NT2/D1 (cell line): ENCODE results near the gene AGMO.

Source experiments
- DNase-seq: peaks from one replicate; pipeline ENCODE4 v3.0.0-alpha.2; 2011; ENCODE audit warnings: low read depth, low spot score
- H3K27me3 ChIP-seq: 2 replicates; pipeline ENCODE4 v1.6.0; 2011; ENCODE audit warnings: mild to moderate bottlenecking; ENCODE audit not compliant: insufficient read length, insufficient read depth
- H3K36me3 ChIP-seq: 2 replicates; pipeline ENCODE4 v1.6.1; 2011; ENCODE audit warnings: mild to moderate bottlenecking, low read length, mixed read lengths; ENCODE audit not compliant: insufficient read depth, insufficient read length
- H3K4me1 ChIP-seq: 2 replicates; pipeline ENCODE4 v1.5.1; 2011; ENCODE audit not compliant: insufficient read depth, insufficient read length
- H3K4me3 ChIP-seq: 2 replicates; pipeline ENCODE4 v1.5.1; 2011; ENCODE audit warnings: low read depth; ENCODE audit not compliant: insufficient read length
- H3K9ac ChIP-seq: 2 replicates; pipeline ENCODE4 v1.6.0; 2011; ENCODE audit warnings: low read depth; ENCODE audit not compliant: insufficient read length
- H3K9me3 ChIP-seq: 2 replicates; pipeline ENCODE4 v1.5.1; 2011; ENCODE audit warnings: mild to moderate bottlenecking, low read length; ENCODE audit not compliant: insufficient read depth
- SUZ12 ChIP-seq: IDR thresholded peaks from 2 replicates; pipeline ENCODE4 v1.6.1; 2011; ENCODE audit not compliant: insufficient read length, insufficient read depth; ENCODE audit errors: extremely low read depth
- YY1 ChIP-seq: IDR thresholded peaks from 2 replicates; pipeline ENCODE4 v1.6.1; 2011; ENCODE audit not compliant: insufficient read length, insufficient read depth
- ZNF274 ChIP-seq: IDR thresholded peaks from 2 replicates; pipeline ENCODE4 v1.6.1; 2011; ENCODE audit warnings: mild to moderate bottlenecking, low read depth, low read length

Gene AGMO

DNA sequence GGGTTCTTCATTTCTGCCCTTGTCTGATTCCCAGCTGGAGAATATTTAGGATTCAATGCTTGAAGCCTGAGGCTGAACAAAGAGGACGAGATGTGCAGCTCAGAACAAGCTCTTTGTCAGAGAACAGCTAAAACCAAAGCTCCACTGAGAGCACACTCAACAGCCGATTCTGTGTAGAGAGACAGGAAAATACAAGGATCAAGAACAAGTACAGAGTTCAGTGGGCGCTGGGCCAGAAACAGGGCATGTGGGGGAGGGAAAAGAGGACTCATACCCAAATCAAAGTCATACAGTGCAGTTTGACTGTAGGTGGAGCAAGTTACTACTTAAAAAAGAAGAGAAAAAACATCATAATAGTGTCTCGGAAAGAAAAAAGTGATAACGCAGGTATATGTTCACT, at the start of gene AGMO:
Gene AGMO, minus strand, starts transcription at position 181 of the 400 bp plus-strand sequence.
- TF ChIP-seq SUZ12 (no peak), YY1 (no peak), ZNF274 (no peak)
- no peaks in the 10 kb centered on the region for H3K4me1 ChIP-seq
- DNase-seq: no peak
- H3K27me3 ChIP-seq: no peaks in the 10 kb centered on the region
- H3K36me3 ChIP-seq: no peaks in the 10 kb centered on the region
- H3K9ac ChIP-seq: no peak within 1 kb of the TSS
- H3K9me3 ChIP-seq: no peaks in the 10 kb centered on the region
- H3K4me3 ChIP-seq: no peak within 1 kb of the TSS

DNA sequence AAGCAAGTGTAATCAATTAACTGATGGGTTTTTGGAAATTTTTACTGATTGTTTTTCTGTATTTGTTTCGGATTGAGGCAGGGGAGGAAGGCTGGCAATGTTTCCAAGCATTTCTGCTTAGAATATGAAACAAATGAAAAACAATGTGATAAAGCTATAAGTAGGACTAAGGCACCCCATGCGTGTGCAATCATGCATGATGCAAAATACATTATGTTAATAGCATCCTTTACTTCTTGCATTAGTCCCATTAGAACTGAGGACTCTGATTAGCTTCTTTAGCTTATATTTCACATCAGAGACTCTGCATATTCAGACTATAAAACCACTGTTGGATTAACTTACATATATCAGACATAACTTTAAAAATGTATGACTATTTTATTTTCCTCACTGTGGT, 48.7 kb upstream of the AGMO start:
- H3K9me3 ChIP-seq: no peaks in the 10 kb centered on the region
- H3K4me1 ChIP-seq: no peaks in the 10 kb centered on the region
- no peaks in the 10 kb centered on the region for H3K36me3 ChIP-seq
- TF ChIP-seq ZNF274 (no peak), YY1 (no peak), SUZ12 (no peak)
- H3K27me3 ChIP-seq: no peaks in the 10 kb centered on the region
- DNase-seq: no peak
- no peak overlapping the region for H3K4me3 ChIP-seq
- H3K9ac ChIP-seq: no peak overlapping the region

DNA sequence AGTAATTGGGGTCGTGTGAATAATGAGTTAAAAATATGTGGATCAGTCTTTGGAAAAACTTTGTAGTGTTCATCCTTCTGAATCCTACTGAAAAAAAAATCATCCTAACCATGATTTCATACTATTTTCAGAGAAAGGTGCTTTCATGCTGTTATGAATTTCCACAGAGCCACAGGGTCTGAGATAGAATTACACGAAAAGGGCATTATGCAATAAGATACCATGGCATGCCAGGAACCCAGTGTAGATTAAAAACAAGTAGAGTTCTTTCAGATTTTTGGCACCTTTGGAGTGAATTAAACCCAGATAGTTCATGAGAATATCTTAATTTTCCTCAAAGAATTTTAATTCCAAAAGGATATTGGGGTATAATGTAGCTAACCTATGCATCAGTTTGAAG, 47.5 kb upstream of the AGMO start:
- TF ChIP-seq SUZ12: no peak
- no peak for TF ChIP-seq YY1
- no peak for TF ChIP-seq ZNF274
- H3K27me3 ChIP-seq: no peaks in the 10 kb centered on the region
- H3K36me3 ChIP-seq: no peaks in the 10 kb centered on the region
- H3K9ac ChIP-seq: no peak overlapping the region
- H3K9me3 ChIP-seq: no peaks in the 10 kb centered on the region
- H3K4me1 ChIP-seq: no peaks in the 10 kb centered on the region
- DNase-seq: no peak
- no peak overlapping the region for H3K4me3 ChIP-seq

DNA sequence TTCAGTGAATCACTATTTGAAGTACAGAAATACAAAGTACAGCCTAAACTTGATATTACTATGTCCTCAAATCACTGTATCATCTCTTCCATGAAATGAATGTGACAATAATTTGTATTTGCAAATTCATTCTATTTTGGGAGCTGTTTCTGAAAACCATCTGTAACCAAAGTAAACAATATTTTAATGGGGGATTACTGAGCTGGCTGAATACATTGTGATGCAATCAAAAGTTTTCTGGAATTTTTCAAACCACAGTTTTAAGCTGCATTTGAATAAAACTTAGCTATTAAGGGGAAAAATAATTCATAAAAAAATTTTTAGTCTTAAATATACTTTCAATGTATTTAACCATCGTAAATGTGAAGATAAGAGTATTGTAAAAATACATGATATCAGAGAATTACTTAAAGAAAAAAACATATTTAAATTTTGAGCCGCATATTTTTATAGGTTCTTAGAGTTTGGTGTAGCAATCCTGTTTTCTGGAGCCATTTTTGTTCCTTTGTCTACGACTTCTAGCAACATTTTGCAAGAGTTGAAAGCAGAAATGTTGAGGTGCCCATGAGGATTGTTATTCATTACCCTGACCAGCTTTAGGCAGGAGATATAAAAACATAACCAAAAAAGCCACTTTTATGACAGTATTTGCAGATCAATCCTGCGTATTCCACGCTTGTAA, 45.9 kb upstream of the AGMO start:
- no peak for DNase-seq

DNA sequence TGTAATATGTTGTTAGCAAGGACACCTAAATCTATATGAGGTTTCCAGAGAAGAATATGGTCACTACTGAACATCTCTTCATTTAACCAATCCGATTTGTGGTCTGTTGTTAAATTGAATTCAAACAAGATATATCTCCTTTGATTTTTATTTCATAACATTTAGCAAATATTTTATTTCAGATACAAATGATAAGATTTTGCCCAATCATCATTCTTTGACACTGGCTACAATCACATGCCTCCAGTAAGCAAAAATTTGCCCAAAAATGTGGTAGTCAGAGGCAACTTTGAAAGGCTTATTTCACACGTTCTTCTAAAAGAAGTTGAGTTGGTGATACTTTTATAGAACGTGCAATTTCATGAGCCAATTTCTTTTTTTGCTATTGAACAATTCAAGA, 44.7 kb upstream of the AGMO start:
- Histone ChIP-seq H3K27me3 (no peaks in the 10 kb centered on the region), H3K4me3 (no peak overlapping the region), H3K36me3 (no peaks in the 10 kb centered on the region), H3K9me3 (no peaks in the 10 kb centered on the region), H3K4me1 (no peaks in the 10 kb centered on the region), H3K9ac (no peak overlapping the region)
- DNase-seq: no peak
- TF ChIP-seq YY1 (no peak), SUZ12 (no peak), ZNF274 (no peak)

More for the DNA sequence above, 45.9 kb upstream of the AGMO start:
- no peaks in the 10 kb centered on the region for H3K9me3 ChIP-seq
- H3K9ac ChIP-seq: no peak overlapping the region
- no peaks in the 10 kb centered on the region for H3K4me1 ChIP-seq
- H3K4me3 ChIP-seq: no peak overlapping the region
- no peaks in the 10 kb centered on the region for H3K27me3 ChIP-seq
- no peak for TF ChIP-seq ZNF274
- no peak for TF ChIP-seq YY1
- no peak for TF ChIP-seq SUZ12
- H3K36me3 ChIP-seq: no peaks in the 10 kb centered on the region

DNA sequence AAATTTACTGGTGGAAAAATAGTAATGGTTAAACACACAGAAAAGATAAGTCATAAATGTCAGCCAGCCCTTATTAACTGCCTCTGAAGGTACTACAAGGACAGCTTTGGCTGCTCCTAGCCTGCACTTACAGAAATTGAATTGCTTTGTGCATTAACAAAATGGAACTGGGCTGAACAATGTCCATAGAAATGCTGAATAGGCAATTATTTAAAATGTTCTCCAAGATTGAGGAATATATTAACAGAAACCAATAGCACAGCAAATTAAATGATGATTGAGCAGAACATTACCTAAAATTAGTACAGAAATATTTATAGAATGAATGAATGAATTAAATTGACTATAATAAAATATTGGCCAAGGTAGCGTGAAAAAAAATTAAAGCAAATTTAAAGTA, 42.4 kb upstream of the AGMO start:
- Histone ChIP-seq H3K4me1 (no peaks in the 10 kb centered on the region), H3K9ac (no peak overlapping the region), H3K36me3 (no peaks in the 10 kb centered on the region), H3K27me3 (no peaks in the 10 kb centered on the region), H3K4me3 (no peak overlapping the region), H3K9me3 (peaks cover 13% of the 10 kb centered on the region; the same call in 1 of the 2 replicates)
- TF ChIP-seq ZNF274: no peak
- TF ChIP-seq YY1: no peak
- no peak for TF ChIP-seq SUZ12
- DNase-seq: no peak

DNA sequence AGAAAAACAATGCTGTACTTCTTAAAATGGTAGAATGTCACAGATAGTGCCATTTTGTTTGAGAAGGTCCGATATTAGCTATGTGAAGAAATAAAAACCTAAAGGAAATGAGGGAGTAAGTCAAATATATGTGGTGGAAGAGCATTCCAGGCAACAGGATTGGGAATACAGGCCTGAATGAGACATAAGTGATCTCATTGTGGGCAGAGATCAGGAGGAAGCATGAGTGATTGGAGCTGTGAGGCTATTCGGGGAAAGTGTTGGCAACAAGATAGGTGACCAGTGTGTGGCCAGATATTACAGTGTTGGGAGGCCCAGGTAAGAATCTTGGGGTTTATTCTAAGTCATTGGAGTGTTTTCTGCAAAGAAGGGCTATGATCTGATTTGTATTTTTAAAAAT, 41.3 kb upstream of the AGMO start:
- no peaks in the 10 kb centered on the region for H3K27me3 ChIP-seq
- TF ChIP-seq YY1 (no peak), ZNF274 (no peak)
- DNase-seq: no peak
- H3K4me3 ChIP-seq: no peak overlapping the region
- H3K9ac ChIP-seq: no peak overlapping the region
- no peaks in the 10 kb centered on the region for H3K36me3 ChIP-seq
- peaks cover 15% of the 10 kb centered on the region; the same call in 1 of the 2 replicates for H3K9me3 ChIP-seq
- H3K4me1 ChIP-seq: no peaks in the 10 kb centered on the region

DNA sequence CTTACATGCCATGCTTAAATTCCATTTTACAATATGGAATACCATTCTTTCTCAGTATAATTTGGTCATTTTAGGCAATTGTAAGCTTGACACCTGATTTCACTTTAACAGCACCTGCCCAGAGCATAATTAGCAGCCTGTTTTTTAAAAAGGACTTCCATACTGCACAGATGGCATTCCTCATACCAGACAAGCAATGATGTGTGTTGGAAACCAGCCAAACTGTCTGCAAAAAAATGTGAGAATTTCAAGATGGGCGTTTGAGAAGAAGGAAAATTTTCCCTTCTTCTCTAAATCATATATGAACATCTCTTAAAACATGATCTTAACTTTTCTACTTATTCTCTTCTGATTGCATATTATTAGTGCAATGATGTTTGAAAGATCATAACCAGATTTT, 40.4 kb upstream of the AGMO start:
- no peak overlapping the region for H3K4me3 ChIP-seq
- H3K9me3 ChIP-seq: peaks cover 15% of the 10 kb centered on the region; the same call in 1 of the 2 replicates
- no peaks in the 10 kb centered on the region for H3K36me3 ChIP-seq
- H3K27me3 ChIP-seq: no peaks in the 10 kb centered on the region
- H3K9ac ChIP-seq: no peak overlapping the region
- no peaks in the 10 kb centered on the region for H3K4me1 ChIP-seq
- TF ChIP-seq SUZ12 (no peak), ZNF274 (no peak), YY1 (no peak)
- DNase-seq: no peak
